Lower leg skin (tissue), 3 donors: Measurements from ENCODE around the gene TLCD1.

ENCODE experiments used
- POLR2A ChIP-seq, 2 donors: fragments of 450-650 bp; IDR thresholded peaks; one replicate each; pipeline ENCODE4 v1.6.1; 2016 to 2017; ENCODE audit warnings: antibody characterized with exemption in 2 of 2, mild to moderate bottlenecking in 1 of 2, moderate library complexity in 1 of 2
- TF ChIP-seq, protein P1 (sequence below), 3 donors: fragments of 450-650 bp; IDR thresholded peaks; one replicate each; pipeline ENCODE4 v1.5.1; 2016; ENCODE audit warnings: antibody characterized with exemption in 3 of 3, mild to moderate bottlenecking in 3 of 3, moderate library complexity in 2 of 3

GRCh38 chr17:28765038-28765437, 39.0 kb upstream of the TLCD1 start:
- TF ChIP-seq POLR2A (IDR thresholded peaks at IDR 0.05): no peak
- TF ChIP-seq, protein P1, sequence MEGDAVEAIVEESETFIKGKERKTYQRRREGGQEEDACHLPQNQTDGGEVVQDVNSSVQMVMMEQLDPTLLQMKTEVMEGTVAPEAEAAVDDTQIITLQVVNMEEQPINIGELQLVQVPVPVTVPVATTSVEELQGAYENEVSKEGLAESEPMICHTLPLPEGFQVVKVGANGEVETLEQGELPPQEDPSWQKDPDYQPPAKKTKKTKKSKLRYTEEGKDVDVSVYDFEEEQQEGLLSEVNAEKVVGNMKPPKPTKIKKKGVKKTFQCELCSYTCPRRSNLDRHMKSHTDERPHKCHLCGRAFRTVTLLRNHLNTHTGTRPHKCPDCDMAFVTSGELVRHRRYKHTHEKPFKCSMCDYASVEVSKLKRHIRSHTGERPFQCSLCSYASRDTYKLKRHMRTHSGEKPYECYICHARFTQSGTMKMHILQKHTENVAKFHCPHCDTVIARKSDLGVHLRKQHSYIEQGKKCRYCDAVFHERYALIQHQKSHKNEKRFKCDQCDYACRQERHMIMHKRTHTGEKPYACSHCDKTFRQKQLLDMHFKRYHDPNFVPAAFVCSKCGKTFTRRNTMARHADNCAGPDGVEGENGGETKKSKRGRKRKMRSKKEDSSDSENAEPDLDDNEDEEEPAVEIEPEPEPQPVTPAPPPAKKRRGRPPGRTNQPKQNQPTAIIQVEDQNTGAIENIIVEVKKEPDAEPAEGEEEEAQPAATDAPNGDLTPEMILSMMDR (IDR thresholded peaks at IDR 0.05): no peak
